Bronchial epithelial cell (primary cell): ENCODE results near the gene ARHGAP6. TPM values are rescaled to one million over a fixed set of nuclear protein-coding genes. Genes with fewer than 3 reads are reported as not detected.

Experiments used
- DNase-seq: peaks from one replicate; pipeline ENCODE4 v3.0.0-alpha.2; 2010; ENCODE audit warnings: low read depth
- FAIRE-seq: peaks from 2 replicates; lab custom pipeline; 2011; peaks lifted over from hg19 to GRCh38; lab: Jason Lieb, UNC
- H3K27me3 ChIP-seq: 2 replicates; pipeline ENCODE4 v1.5.1; 2011; ENCODE audit warnings: low read length; ENCODE audit not compliant: control insufficient read depth, insufficient read depth
- H3K36me3 ChIP-seq: 2 replicates; pipeline ENCODE4 v1.5.1; 2011; ENCODE audit warnings: low read length; ENCODE audit not compliant: control insufficient read depth, insufficient read depth
- H3K4me3 ChIP-seq: 2 replicates; pipeline ENCODE4 v1.5.1; 2011; ENCODE audit warnings: mild to moderate bottlenecking, low read depth, low read length, control low read depth
- CTCF ChIP-seq: IDR thresholded peaks from 2 replicates; pipeline ENCODE4 v1.5.1; 2011; ENCODE audit warnings: mild to moderate bottlenecking, moderate library complexity, low read length, control low read depth, inconsistent platforms; ENCODE audit not compliant: insufficient read depth, severe bottlenecking
- total RNA-seq: library from RNA; depleted of rRNA; stranded (reverse); fragments of >200 nt; gene quantifications from 2 replicates; pipeline ENCODE4 v1.2.1, GENCODE V29; 2014

Gene ARHGAP6
- total RNA-seq, 1 donor from 2014 or later = under 0.01 TPM

DNA sequence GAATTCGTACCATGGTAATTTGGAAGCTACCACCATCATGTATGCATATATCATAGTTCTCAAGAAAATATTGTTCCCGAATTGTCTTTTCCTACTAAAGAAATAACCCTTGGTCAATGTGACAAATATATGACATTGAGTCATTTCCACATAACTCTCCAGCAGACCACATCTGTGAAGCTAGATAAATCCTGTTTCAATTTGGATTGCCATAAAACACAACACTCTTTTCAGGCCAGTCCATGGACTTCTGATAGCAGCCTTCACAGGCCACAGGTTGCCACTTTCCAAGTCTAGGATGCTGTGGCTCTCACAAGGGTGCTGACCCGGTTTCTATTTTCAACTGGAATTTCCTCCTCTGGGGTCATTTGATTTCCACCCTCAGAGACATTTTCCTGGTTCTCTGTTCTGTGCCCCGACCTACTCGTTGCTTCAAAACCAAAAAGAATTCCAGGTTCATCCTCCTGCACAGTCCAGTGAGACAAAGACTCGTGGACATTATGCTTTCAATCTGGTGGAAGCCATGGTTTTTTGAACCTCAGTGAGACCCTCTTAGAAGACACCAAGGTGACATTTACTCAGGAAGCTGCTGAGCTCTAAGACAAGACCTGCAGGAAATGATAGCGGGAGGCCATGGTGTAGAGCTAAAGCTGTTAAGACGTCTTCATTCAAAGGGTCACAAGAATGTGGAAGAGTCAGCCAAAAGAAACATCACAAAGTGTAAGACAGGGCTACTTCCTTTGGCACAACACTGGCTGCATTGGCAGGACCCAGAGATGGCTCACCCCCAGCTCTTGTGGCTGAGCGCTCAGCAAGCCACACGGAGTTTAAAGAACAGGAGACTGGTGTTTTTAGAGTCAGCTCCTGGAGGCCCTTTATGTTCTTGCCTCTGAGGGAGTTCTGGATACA lies 252.8 kb downstream of the ARHGAP6 start:
- DNase-seq (no peak), FAIRE-seq (no peak)
- Histone ChIP-seq H3K36me3 (no peaks in the 10 kb centered on the region), H3K4me3 (no peak overlapping the region), H3K27me3 (no peaks in the 10 kb centered on the region)
- no peak for TF ChIP-seq CTCF

DNA sequence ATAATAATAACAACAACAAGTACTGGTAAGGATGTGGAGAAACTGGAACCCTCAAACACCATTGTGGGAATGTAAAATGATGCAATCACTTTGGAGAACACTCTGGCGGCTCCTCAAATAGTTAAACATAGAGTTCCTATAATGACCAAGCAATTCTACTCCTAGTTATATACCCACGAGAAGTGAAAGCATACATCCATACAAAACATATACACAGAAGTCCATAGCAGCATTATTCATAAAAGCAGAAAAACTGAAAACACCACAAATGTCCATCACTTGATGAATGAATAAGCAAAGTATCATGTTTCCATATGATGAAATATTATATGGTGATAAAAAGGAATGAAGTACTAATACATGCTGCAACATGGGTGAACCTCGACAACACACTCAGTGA lies 255.8 kb downstream of the ARHGAP6 start:
- TF ChIP-seq CTCF = no peak
- peak; percentile 10 for DNase-seq
- Histone ChIP-seq H3K4me3 (no peak overlapping the region), H3K27me3 (no peaks in the 10 kb centered on the region), H3K36me3 (no peaks in the 10 kb centered on the region)
- no peak for FAIRE-seq

GRCh38 chrX:11408783-11409182 lies 256.9 kb downstream of the ARHGAP6 start:
- TF ChIP-seq CTCF = no peak
- Histone ChIP-seq H3K4me3 (no peak overlapping the region), H3K27me3 (no peaks in the 10 kb centered on the region), H3K36me3 (no peaks in the 10 kb centered on the region)
- FAIRE-seq (no peak), DNase-seq (no peak)

- H3K36me3 ChIP-seq = no peaks in the 10 kb centered on the region
- H3K4me3 ChIP-seq = no peak overlapping the region
- no peak for FAIRE-seq
- no peaks in the 10 kb centered on the region for H3K27me3 ChIP-seq
- no peak for DNase-seq
- no peak for TF ChIP-seq CTCF
Measured at GRCh38 chrX:11408109-11408405, 257.7 kb downstream of the ARHGAP6 start.

- Histone ChIP-seq H3K27me3 (no peaks in the 10 kb centered on the region), H3K36me3 (no peaks in the 10 kb centered on the region), H3K4me3 (no peak overlapping the region)
- FAIRE-seq = no peak
- peak; percentile 21 for DNase-seq
- TF ChIP-seq CTCF = no peak
Measured at GRCh38 chrX:11407331-11408108, 258.2 kb downstream of the ARHGAP6 start.
